ENCODE results near the gene TBC1D16.

TBC1D16 gene

GRCh38 chr17:79921411-79922115, 114.1 kb downstream of the TBC1D16 start:
- peak overlapping the region; percentile 15; the same call in 1 of the 2 replicates for H3K4me3 ChIP-seq (ENCODE audit: low read depth, low read length)
- CTCF ChIA-PET, result no interaction called here
- TF ChIP-seq, protein P1, sequence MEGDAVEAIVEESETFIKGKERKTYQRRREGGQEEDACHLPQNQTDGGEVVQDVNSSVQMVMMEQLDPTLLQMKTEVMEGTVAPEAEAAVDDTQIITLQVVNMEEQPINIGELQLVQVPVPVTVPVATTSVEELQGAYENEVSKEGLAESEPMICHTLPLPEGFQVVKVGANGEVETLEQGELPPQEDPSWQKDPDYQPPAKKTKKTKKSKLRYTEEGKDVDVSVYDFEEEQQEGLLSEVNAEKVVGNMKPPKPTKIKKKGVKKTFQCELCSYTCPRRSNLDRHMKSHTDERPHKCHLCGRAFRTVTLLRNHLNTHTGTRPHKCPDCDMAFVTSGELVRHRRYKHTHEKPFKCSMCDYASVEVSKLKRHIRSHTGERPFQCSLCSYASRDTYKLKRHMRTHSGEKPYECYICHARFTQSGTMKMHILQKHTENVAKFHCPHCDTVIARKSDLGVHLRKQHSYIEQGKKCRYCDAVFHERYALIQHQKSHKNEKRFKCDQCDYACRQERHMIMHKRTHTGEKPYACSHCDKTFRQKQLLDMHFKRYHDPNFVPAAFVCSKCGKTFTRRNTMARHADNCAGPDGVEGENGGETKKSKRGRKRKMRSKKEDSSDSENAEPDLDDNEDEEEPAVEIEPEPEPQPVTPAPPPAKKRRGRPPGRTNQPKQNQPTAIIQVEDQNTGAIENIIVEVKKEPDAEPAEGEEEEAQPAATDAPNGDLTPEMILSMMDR (IDR thresholded peaks at IDR 0.05; ENCODE audit: insufficient read depth, low read length, missing control alignments), result no peak
- POLR2A ChIA-PET, result no interaction called here
- DNase-seq (ENCODE audit: low read depth, low spot score), result no peak

DNA sequence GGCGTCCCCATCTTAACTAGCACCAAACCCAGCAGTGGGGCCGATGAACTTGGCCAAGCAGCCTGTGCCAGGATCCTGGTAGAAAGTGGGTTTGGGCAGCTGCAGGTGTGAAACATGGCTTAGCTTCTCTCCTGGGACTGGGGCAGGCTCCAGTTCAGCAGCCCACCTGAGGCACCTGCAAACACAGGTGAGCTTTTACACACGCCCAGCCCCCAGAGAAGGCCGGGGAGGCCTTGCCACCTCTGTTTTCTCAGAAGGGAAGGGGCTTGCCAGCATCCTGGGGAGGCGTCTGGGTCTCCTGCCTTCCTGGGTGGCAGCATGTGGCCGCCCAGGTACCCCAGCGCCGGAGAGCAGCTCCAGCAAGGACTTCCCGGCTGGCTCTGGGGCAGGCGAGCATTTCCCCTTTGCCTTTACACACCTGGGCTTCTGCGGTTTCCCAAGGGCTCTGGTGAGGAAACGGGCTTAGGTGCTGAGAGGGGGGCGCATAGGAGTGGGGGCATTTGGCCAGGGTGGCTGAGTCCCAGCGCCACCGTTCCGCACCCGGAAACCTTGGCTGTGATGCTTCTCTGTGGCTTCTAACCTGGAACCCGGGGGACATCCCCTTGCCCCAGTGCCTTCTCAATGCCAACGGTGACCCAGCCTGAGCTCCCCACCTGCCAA, 114.8 kb downstream of the TBC1D16 start:
- ChIA-PET CTCF (no interaction called here), POLR2A (no interaction called here)

DNA sequence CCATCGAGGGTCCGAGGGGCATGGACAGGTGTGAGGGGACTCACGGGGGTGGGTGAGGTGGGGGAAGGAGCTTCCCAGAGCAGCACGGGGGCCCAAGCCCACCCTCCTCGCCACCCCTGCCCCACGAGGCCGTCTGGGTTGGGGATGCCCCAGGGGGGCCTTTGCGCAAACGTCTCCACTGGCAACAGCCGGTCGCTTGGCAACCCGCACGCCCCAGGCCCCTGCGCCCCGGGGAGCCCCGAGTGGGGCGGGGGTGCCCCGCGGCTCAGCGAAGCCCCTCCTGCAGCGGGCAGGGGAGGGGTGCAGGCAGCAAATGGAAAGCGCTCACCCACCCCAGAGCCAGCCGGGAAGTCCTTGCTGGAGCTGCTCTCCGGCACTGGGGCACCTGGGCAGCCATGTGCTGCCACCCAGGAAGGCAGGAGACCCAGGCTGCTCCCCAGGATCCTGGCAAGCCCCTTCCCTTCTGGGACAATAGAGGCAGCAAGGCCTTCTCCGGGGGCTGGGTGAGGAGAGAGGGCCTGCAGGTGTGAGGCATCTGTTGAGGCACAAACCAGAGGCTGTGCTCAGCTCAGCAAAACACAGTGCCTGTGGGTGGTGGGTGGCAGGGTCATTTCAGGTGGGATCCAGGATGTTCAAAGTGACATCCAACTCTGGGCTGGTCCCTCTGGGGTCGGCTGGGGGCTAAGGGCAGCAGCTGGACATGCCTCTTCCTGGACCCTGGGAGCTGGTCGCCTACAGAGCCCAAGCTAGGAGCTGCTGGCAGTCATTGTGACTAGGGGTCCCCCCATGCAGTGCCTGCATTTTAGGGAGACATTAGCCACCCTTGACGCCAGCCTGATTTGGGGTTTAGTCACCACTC, 115.6 kb downstream of the TBC1D16 start:
- POLR2A ChIA-PET, result no interaction called here
- no peak for DNase-seq (ENCODE audit: low read depth, low spot score)
- TF ChIP-seq, protein P1 (IDR thresholded peaks at IDR 0.05; ENCODE audit: insufficient read depth, low read length, missing control alignments), result no peak
- H3K4me3 ChIP-seq (ENCODE audit: low read depth, low read length), result no peak overlapping the region
- CTCF ChIA-PET, result interaction anchor here (0.9 kb wide), 1 partner anchor 11 kb away, joined by 3 read pairs; no protein-coding TSS in a partner anchor

More for the DNA sequence above, 114.8 kb downstream of the TBC1D16 start:
- DNase-seq (ENCODE audit: low read depth, low spot score), result no peak
- TF ChIP-seq, protein P1 (IDR thresholded peaks at IDR 0.05; ENCODE audit: insufficient read depth, low read length, missing control alignments), result no peak
- H3K4me3 ChIP-seq (ENCODE audit: low read depth, low read length), result no peak overlapping the region

- CTCF ChIA-PET, result interaction anchor here (0.9 to 1.3 kb wide), 2 partner anchors 12 to 130 kb away, joined by 3 to 4 read pairs; no protein-coding TSS in a partner anchor
Measured at GRCh38 chr17:79919164-79919585, 116.5 kb downstream of the TBC1D16 start.

GRCh38 chr17:79918581-79919163, 117.0 kb downstream of the TBC1D16 start:
- TF ChIP-seq, protein P1 (IDR thresholded peaks at IDR 0.05; ENCODE audit: insufficient read depth, low read length, missing control alignments), result no peak
- CTCF ChIA-PET, result interaction anchor here (1.3 kb wide), 1 partner anchor 129 kb away, joined by 4 read pairs; no protein-coding TSS in a partner anchor
- POLR2A ChIA-PET, result no interaction called here
- DNase-seq (ENCODE audit: low read depth, low spot score), result no peak
- H3K4me3 ChIP-seq (ENCODE audit: low read depth, low read length), result no peak overlapping the region

More at GRCh38 chr17:79919164-79919585, 116.5 kb downstream of the TBC1D16 start:
- POLR2A ChIA-PET, result no interaction called here
- DNase-seq (ENCODE audit: low read depth, low spot score), result no peak
- no peak overlapping the region for H3K4me3 ChIP-seq (ENCODE audit: low read depth, low read length)
- TF ChIP-seq, protein P1 (IDR thresholded peaks at IDR 0.05; ENCODE audit: insufficient read depth, low read length, missing control alignments), result no peak

Data from AG04449 (cell line).